Suprapubic skin (tissue), 4 donors: ENCODE measurements around the gene LYZL2. TPM values are rescaled to one million over a fixed set of nuclear protein-coding genes. Genes with fewer than 3 reads are reported as not detected.
"Not testable (repeated sequence)": the region's sequence is repeated elsewhere in the genome, so short reads cannot be mapped to it uniquely, and the experiment has no call there.

ENCODE experiments used
- DNase-seq, 2 donors: peaks; one replicate each; pipeline ENCODE4 v3.0.0-alpha.2; 2019; ENCODE audit warnings: low spot score in 2 of 2
- H3K27ac ChIP-seq: fragments of 200-600 bp; sonication (generic); one replicate; pipeline ENCODE4 v1.5.1; 2019
- H3K27me3 ChIP-seq: fragments of 200-600 bp; sonication (generic); one replicate; pipeline ENCODE4 v1.5.1; 2019
- H3K36me3 ChIP-seq: fragments of 200-600 bp; sonication (generic); one replicate; pipeline ENCODE4 v1.5.1; 2019
- H3K4me1 ChIP-seq: fragments of 200-600 bp; sonication (generic); one replicate; pipeline ENCODE4 v1.5.1; 2019
- H3K4me3 ChIP-seq: fragments of 200-600 bp; sonication (generic); one replicate; pipeline ENCODE4 v1.5.1; 2019; ENCODE audit warnings: mild to moderate bottlenecking
- H3K9me3 ChIP-seq: fragments of 200-600 bp; sonication (generic); one replicate; pipeline ENCODE4 v1.5.1; 2019
- EP300 ChIP-seq: sonication (generic); formaldehyde crosslinking; IDR thresholded peaks from one replicate; pipeline ENCODE4 v1.6.1; 2017; ENCODE audit warnings: antibody characterized with exemption
- POLR2A ChIP-seq, 2 donors: fragments of 450-650 bp; IDR thresholded peaks; one replicate each; pipeline ENCODE4 v1.6.1; 2017; ENCODE audit warnings: antibody characterized with exemption in 2 of 2, mild to moderate bottlenecking in 2 of 2, moderate library complexity in 2 of 2
- POLR2AphosphoS5 ChIP-seq, 3 donors: sonication (generic); formaldehyde crosslinking; IDR thresholded peaks; one replicate each; pipeline ENCODE4 v1.6.1; 2017; ENCODE audit warnings: antibody characterized with exemption in 3 of 3
- WGBS: methylation state at CpG from one replicate; pipeline ENCODE4 v1.1.5; 2018; 5-methylcytosine and 5-hydroxymethylcytosine counted together
- total RNA-seq, 4 donors: library from RNA; depleted of rRNA; stranded (reverse); fragments of >200 nt; gene quantifications; one replicate each; pipeline ENCODE4 v1.1.0, GENCODE V29; 2016
- TF ChIP-seq, protein P1 (sequence below), 2 donors: fragments of 200-600 bp in 1 of 2; fragments of 450-650 bp in 1 of 2; sonication (generic) in 1 of 2; IDR thresholded peaks; one replicate each; pipeline ENCODE4 v1.5.1; 2016 to 2019; ENCODE audit warnings: antibody characterized with exemption in 2 of 2, mild to moderate bottlenecking in 1 of 2, moderate library complexity in 1 of 2

LYZL2 gene
- total RNA-seq, 4 donors from 2014 or later, result not detected

DNA sequence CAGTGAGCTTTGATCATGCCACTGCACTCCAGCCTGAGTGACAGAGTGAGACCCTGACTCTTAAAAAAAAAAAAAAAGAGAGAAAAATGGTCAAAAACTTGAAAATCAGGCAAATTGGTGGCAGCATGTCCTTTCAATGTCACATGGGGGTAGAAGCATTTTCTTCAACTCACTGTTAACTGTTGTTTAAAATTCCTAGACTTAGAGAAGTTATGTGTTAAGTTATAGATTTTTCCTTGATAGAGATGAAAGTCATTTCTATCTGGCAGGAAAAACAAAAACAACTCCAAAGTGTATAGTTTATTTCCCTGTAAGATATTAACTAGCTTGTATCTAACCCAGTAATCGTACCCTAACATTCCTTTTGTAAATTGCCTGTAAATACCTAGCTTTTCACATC is 26.8 kb downstream of the LYZL2 start:
- WGBS, result 91% methylated on average over 1 of the region's 1 CpG
- H3K27me3 ChIP-seq, result no peaks in the 10 kb centered on the region
- no peaks in the 10 kb centered on the region for H3K36me3 ChIP-seq
- no peaks in the 10 kb centered on the region for H3K4me1 ChIP-seq
- DNase-seq, result no peak
- no peak for TF ChIP-seq EP300
- TF ChIP-seq POLR2AphosphoS5 (IDR thresholded peaks at IDR 0.05), result no peak
- no peak for TF ChIP-seq POLR2A (IDR thresholded peaks at IDR 0.05)
- TF ChIP-seq, protein P1, sequence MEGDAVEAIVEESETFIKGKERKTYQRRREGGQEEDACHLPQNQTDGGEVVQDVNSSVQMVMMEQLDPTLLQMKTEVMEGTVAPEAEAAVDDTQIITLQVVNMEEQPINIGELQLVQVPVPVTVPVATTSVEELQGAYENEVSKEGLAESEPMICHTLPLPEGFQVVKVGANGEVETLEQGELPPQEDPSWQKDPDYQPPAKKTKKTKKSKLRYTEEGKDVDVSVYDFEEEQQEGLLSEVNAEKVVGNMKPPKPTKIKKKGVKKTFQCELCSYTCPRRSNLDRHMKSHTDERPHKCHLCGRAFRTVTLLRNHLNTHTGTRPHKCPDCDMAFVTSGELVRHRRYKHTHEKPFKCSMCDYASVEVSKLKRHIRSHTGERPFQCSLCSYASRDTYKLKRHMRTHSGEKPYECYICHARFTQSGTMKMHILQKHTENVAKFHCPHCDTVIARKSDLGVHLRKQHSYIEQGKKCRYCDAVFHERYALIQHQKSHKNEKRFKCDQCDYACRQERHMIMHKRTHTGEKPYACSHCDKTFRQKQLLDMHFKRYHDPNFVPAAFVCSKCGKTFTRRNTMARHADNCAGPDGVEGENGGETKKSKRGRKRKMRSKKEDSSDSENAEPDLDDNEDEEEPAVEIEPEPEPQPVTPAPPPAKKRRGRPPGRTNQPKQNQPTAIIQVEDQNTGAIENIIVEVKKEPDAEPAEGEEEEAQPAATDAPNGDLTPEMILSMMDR (IDR thresholded peaks at IDR 0.05), result no peak
- H3K4me3 ChIP-seq, result no peak overlapping the region
- no peaks in the 10 kb centered on the region for H3K9me3 ChIP-seq
- no peak overlapping the region for H3K27ac ChIP-seq

DNA sequence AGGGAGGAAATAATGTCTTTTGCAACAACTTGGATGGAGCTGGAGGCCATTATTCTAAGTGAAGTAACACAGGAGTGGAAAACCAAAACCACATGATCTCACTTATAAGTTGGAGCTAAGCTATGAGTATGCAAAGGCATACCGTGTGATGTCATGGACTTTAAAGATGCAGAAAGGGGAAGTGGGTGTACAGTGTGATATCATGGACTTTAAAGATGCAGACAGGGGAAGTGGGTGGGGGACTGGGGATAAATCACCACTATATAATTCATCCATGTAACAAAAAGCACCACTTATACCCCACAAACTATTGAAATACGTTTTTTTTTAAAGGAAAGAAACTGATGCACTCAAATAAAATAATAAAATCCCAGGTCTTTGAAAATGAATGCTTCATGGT is 29.5 kb downstream of the LYZL2 start:
- WGBS, result 66% methylated on average over 2 of the region's 2 CpGs

DNA sequence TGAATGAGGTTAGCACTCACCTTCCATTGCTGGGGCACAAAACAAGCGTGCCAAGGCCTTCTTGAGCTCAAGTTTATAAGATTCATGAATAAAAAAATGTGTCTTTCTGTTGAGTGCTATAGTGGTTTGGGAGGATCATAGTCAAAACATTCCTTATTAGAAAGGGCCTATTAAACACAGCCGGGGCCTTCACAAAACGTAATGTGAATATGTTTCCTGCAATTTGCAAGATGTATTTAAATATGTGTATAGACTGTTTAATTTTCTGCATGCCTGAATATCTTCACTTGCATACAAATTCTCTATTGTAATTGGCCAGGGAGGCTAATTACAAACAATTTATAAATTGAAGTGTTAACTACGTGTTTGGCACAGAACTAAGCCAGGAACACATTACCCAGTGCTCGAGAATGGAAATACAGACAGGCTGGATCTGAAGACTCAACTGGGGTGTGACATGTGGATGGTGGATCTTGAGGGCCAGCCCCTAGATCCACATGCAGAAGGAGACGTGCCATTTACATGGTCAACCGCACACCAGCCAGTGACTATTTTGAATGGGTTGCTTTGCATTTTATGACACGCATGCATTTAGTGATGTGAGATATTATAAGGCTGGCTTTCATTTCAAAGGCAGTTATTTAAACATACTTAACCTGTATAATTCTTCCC is 31.3 kb downstream of the LYZL2 start:
- DNase-seq, result no peak
- Histone ChIP-seq H3K4me3 (no peak overlapping the region), H3K4me1 (no peaks in the 10 kb centered on the region), H3K9me3 (no peaks in the 10 kb centered on the region), H3K27ac (no peak overlapping the region), H3K36me3 (no peaks in the 10 kb centered on the region), H3K27me3 (no peaks in the 10 kb centered on the region)
- WGBS, result 94% methylated on average over 8 of the region's 8 CpGs
- TF ChIP-seq, protein P1 (IDR thresholded peaks at IDR 0.05), result no peak
- TF ChIP-seq POLR2AphosphoS5 (IDR thresholded peaks at IDR 0.05) (no peak), EP300 (no peak), POLR2A (IDR thresholded peaks at IDR 0.05) (no peak)

More for the DNA sequence above, 29.5 kb downstream of the LYZL2 start:
- H3K4me1 ChIP-seq, result no peaks in the 10 kb centered on the region
- H3K36me3 ChIP-seq, result no peaks in the 10 kb centered on the region
- H3K27me3 ChIP-seq, result no peaks in the 10 kb centered on the region
- no peak overlapping the region for H3K27ac ChIP-seq
- no peak for DNase-seq
- no peak overlapping the region for H3K4me3 ChIP-seq
- TF ChIP-seq EP300 (no peak), POLR2A (IDR thresholded peaks at IDR 0.05) (no peak), POLR2AphosphoS5 (IDR thresholded peaks at IDR 0.05) (no peak)
- TF ChIP-seq, protein P1 (IDR thresholded peaks at IDR 0.05), result no peak
- no peaks in the 10 kb centered on the region for H3K9me3 ChIP-seq

DNA sequence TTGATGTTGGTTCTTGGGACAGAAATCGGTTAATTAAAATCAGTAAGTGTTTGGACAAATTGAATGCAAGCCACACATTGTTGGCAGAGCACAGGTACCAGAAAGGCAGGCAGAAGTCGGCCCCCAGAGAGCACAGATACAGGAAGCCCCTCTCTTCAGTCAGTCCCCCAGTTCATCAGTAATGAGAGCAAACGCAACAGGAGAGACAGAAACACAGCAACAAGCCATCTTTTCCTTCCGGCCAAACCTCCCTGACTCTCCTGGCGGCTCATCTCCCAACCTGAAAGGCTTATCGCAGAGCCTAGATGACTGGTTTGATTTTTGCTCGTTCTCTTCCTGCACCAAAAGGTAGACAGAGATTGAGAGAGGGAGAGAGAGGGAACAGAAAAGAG is 32.1 kb downstream of the LYZL2 start:
- H3K36me3 ChIP-seq, DNase-seq, H3K4me3 ChIP-seq, H3K27me3 ChIP-seq, H3K4me1 ChIP-seq, H3K9me3 ChIP-seq, H3K27ac ChIP-seq: not testable (repeated sequence)
- 88% methylated on average over 7 of the region's 7 CpGs for WGBS

DNA sequence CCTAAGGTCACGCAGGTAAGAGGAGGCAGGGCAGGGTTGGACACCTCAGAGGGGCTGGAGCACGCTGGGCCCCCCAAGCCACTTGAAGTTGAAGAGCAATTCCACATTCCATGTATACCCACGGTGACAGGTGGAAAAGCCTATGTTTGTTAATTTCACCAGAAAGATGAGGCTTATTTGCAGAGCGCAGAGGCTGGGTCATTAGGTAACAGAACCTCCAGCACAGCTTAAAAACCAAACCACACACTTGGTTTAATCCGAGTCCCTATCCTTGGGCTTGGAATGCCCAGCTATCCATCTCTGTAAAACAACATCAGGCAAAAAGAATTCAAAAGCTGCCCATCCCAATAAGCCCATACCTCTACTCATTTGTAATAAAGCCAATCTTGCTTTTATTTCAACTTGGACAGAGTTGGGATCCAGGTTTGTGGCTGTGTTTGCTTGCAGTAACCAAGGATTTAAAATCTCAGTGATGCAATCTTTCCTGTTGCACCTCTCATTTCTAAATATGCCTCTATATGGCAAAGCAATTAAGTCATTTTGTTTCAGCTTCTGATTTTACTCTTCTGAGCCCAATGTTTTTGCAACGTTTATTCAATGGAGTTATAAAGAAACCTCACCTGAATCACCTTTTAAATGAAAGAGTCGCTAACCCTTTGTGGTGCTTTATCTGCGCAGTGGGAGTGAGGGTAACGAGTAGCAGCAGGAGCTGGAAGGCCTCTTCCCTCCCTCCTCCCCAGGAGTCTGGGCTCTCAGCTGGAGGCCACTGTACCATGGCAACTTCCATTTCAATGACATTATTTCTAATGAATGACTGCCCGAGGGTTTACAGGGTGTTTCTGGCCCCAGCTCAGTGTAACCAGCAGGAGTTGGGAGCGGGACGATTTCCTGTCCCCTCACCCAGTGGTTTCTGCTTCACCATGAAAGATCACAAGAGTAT is 32.8 kb downstream of the LYZL2 start:
- not testable (repeated sequence) for H3K4me3 ChIP-seq, H3K4me1 ChIP-seq, DNase-seq, H3K9me3 ChIP-seq, H3K27ac ChIP-seq, H3K36me3 ChIP-seq, H3K27me3 ChIP-seq
- 66% methylated on average over 12 of the region's 12 CpGs for WGBS

DNA sequence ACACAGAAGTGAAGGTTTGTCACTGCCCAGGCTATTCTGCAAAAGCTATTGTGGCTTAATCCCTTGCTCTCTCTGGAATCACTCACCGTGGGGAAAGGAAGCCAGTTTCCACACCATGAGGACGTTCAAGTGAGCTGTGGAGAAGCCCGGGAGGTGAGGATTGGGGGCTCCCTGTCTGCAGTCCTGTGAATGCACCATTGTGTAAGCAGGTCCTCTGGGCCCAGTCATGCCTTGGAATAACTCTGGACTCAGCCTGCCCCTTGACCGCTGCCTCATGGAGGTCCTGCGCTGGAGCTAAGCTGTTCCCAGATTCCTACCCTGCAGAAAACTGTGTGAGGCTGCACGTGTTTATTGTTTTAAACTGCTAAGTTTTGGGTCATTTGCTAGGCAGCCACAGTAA is 33.5 kb downstream of the LYZL2 start:
- no peak for DNase-seq
- Histone ChIP-seq H3K27me3 (no peaks in the 10 kb centered on the region), H3K27ac (no peak overlapping the region), H3K4me3 (no peak overlapping the region), H3K36me3 (no peaks in the 10 kb centered on the region), H3K4me1 (peaks cover under 1% of the 10 kb centered on the region), H3K9me3 (no peaks in the 10 kb centered on the region)
- 80% methylated on average over 6 of the region's 6 CpGs for WGBS
- TF ChIP-seq POLR2AphosphoS5 (IDR thresholded peaks at IDR 0.05), result no peak
- TF ChIP-seq, protein P1 (IDR thresholded peaks at IDR 0.05), result no peak
- no peak for TF ChIP-seq EP300
- no peak for TF ChIP-seq POLR2A (IDR thresholded peaks at IDR 0.05)
